HepG2 (cell line): ENCODE measurements around the gene TEKTIP1. TPM values are rescaled to one million over a fixed set of nuclear protein-coding genes. Genes with fewer than 3 reads are reported as not detected.

Experiments
- ARNT ChIP-seq: fragments of 450-650 bp; IDR thresholded peaks from 2 replicates; pipeline ENCODE4 v1.6.1; 2017
- BRD4 ChIP-seq: sonication (generic); formaldehyde crosslinking; IDR thresholded peaks from 2 replicates; pipeline ENCODE4 v1.4.0; 2020; ENCODE audit warnings: missing genetic modification reagents
- CREM ChIP-seq, 2 experiments: sonication (generic) in 1 of 2; formaldehyde crosslinking in 1 of 2; IDR thresholded peaks; 2 replicates each; pipeline versions ENCODE4 v1.4.0 to v1.6.1; 2016 to 2020; ENCODE audit warnings: antibody characterized with exemption in 1 of 2, mild to moderate bottlenecking in 1 of 2, missing genetic modification reagents in 1 of 2
- DNMT3B ChIP-seq: conservative IDR thresholded peaks from 2 replicates; pipeline ENCODE4 v1.6.1; 2016; ENCODE audit warnings: missing biosample characterization, control low read depth
- KDM2A ChIP-seq: sonication (generic); formaldehyde crosslinking; IDR thresholded peaks from 2 replicates; pipeline ENCODE4 v1.4.0; 2020; ENCODE audit warnings: low read depth, missing genetic modification reagents, borderline replicate concordance
- KLF12 ChIP-seq: sonication (generic); formaldehyde crosslinking; IDR thresholded peaks from 2 replicates; pipeline ENCODE4 v1.4.0; 2020; ENCODE audit warnings: missing genetic modification reagents, borderline replicate concordance
- NR1H2 ChIP-seq: sonication (generic); formaldehyde crosslinking; IDR thresholded peaks from 2 replicates; pipeline ENCODE4 v1.8.1; 2022; ENCODE audit warnings: low read depth, missing genetic modification reagents, borderline replicate concordance
- PHF21A ChIP-seq: sonication (generic); formaldehyde crosslinking; IDR thresholded peaks from 2 replicates; pipeline ENCODE4 v1.5.0; 2020; ENCODE audit warnings: mild to moderate bottlenecking, missing genetic modification reagents
- PITX1 ChIP-seq: sonication (generic); formaldehyde crosslinking; IDR thresholded peaks from 2 replicates; pipeline ENCODE4 v1.5.1; 2020; ENCODE audit warnings: mild to moderate bottlenecking, missing genetic modification reagents
- REPIN1 ChIP-seq: sonication (generic); formaldehyde crosslinking; IDR thresholded peaks from 2 replicates; pipeline ENCODE4 v1.8.0; 2022; ENCODE audit warnings: missing genetic modification reagents, low read depth, mild to moderate bottlenecking, borderline replicate concordance
- RFXANK ChIP-seq: IDR thresholded peaks from 2 replicates; pipeline ENCODE4 v1.6.1; 2016
- SIX1 ChIP-seq: sonication (generic); formaldehyde crosslinking; IDR thresholded peaks from 2 replicates; pipeline ENCODE4 v1.4.0; 2020; ENCODE audit warnings: missing genetic modification reagents, borderline replicate concordance
- ZBTB7A ChIP-seq: sonication (generic); formaldehyde crosslinking; IDR thresholded peaks from 2 replicates; pipeline ENCODE4 v1.8.0; 2022; ENCODE audit warnings: mild to moderate bottlenecking, missing genetic modification reagents
- ZFP36L2 ChIP-seq: sonication (generic); formaldehyde crosslinking; IDR thresholded peaks from 2 replicates; pipeline ENCODE4 v1.4.0; 2020; ENCODE audit warnings: missing genetic modification reagents
- ZNF256 ChIP-seq: sonication (generic); formaldehyde crosslinking; conservative IDR thresholded peaks from 2 replicates; pipeline ENCODE4 v1.4.0; 2020; ENCODE audit warnings: missing genetic modification reagents
- ZNF430 ChIP-seq: sonication (generic); formaldehyde crosslinking; IDR thresholded peaks from 2 replicates; pipeline ENCODE4 v1.9.0; 2021; ENCODE audit warnings: mild to moderate bottlenecking, missing genetic modification reagents
- ZNF460 ChIP-seq: sonication (generic); formaldehyde crosslinking; IDR thresholded peaks from 2 replicates; pipeline ENCODE4 v1.5.1; 2020; ENCODE audit warnings: missing genetic modification reagents, mild to moderate bottlenecking, borderline replicate concordance
- ZNF546 ChIP-seq: sonication (generic); formaldehyde crosslinking; conservative IDR thresholded peaks from 2 replicates; pipeline ENCODE4 v1.8.1; 2023; ENCODE audit warnings: mild to moderate bottlenecking, missing genetic modification reagents
- ZNF614 ChIP-seq: IDR thresholded peaks from 2 replicates; pipeline ENCODE4 v1.6.1; 2018; ENCODE audit warnings: missing biosample characterization, missing genetic modification reagents, inconsistent platforms, borderline replicate concordance
- ZNF678 ChIP-seq: sonication (generic); formaldehyde crosslinking; IDR thresholded peaks from 2 replicates; pipeline ENCODE4 v1.4.0; 2020; ENCODE audit warnings: mild to moderate bottlenecking, missing genetic modification reagents
- ZSCAN20 ChIP-seq: sonication (generic); formaldehyde crosslinking; IDR thresholded peaks from 2 replicates; pipeline ENCODE4 v1.4.0; 2020; ENCODE audit warnings: missing genetic modification reagents, mild to moderate bottlenecking, borderline replicate concordance
- ZSCAN5A ChIP-seq: sonication (generic); formaldehyde crosslinking; IDR thresholded peaks from 2 replicates; pipeline ENCODE4 v1.8.0; 2022; ENCODE audit warnings: mild to moderate bottlenecking, missing genetic modification reagents, borderline replicate concordance
- polyA plus RNA-seq, 8 experiments: library from polyadenylated mRNA; depleted of rRNA in 3 of 8; stranded (reverse) in 7 of 8; unstranded in 1 of 8; fragments of >200 nt; fragmentation: Illumina TruSeq in 4 of 8; extraction: Trizol in 4 of 8; gene quantifications; 2 replicates each; pipeline versions ENCODE4 v1.2.1 to v1.2.3, GENCODE V29; 2011 to 2016; ENCODE audit warnings: low read depth in 4 of 8, missing spikeins in 1 of 8, mixed read lengths in 1 of 8; ENCODE audit not compliant: insufficient read depth in 1 of 8
- total RNA-seq, 5 experiments: library from RNA; depleted of rRNA; stranded (reverse); fragments of >200 nt; fragmentation: Illumina TruSeq; extraction: Trizol; gene quantifications; 2 replicates each; pipeline ENCODE4 v1.2.3, GENCODE V29; 2016; ENCODE audit warnings: low read depth in 1 of 5
- TF ChIP-seq, protein P1 (sequence below): sonication (generic); formaldehyde crosslinking; IDR thresholded peaks from 2 replicates; pipeline ENCODE4 v1.5.0; 2020; ENCODE audit warnings: missing genetic modification reagents, mild to moderate bottlenecking, borderline replicate concordance
- TF ChIP-seq, protein P2 (sequence below): sonication (generic); formaldehyde crosslinking; IDR thresholded peaks from 2 replicates; pipeline ENCODE4 v1.8.1; 2023; ENCODE audit warnings: mild to moderate bottlenecking, missing genetic modification reagents
- TF ChIP-seq, protein P3 (sequence below): sonication (generic); formaldehyde crosslinking; IDR thresholded peaks from 2 replicates; pipeline ENCODE4 v1.8.0; 2022; ENCODE audit warnings: mild to moderate bottlenecking, missing genetic modification reagents; ENCODE audit not compliant: insufficient replicate concordance

Gene TEKTIP1
- total and polyA plus RNA-seq, 2 of the 13 experiments (the other 11 are each of a cell fraction or from before 2014, with no cell fraction given): not detected

DNA sequence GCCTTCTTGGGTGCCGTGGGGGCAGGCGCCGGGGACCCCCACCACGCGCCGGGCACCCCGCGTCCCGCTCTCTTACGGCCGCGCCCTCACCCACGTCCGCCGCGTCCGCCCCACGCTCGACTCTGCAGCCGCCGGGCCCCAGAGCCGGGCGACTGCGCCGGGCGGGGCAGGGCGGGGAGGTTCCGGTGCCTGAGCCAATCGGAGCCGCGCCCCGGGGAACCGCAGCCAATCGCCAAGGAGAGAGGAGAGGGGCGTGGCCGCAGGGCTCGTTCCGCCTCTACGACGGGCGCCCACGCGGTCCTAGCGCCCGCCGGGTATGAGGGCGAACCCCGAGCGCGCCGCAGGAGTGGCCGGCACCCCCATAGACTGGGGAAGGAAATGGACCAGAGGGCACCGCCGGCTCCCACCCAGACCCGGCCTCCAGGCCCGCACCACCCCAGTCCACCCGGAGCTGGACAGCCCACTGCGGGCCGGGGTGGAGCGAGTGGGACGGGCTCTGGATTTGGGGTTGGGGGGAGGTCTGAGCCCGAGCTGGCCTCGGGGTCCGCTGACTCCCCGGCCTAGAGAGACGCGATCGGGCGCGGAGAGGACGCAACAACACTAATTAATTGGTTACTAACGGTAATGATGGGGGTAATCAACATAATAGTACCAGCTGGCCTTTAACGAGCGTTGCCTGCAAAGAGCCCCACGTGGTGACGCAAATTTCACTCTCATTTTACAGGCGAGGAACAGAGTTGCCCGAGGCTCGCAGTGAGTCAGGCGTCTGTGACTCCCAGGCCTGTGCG, 18.7 kb downstream of the TEKTIP1 start, which contains the start of gene MFSD12 (continued):
- TF ChIP-seq KDM2A (CRISPR knock-in tag) (peak; percentile 81; the same call in 1 of the 2 replicates), ZNF256 (CRISPR knock-in tag) (0 out of 2 replicates have a peak, but pooled peaks have one; percentile 58), NR1H2 (CRISPR knock-in tag) (no peak), RFXANK (no peak), PITX1 (CRISPR knock-in tag) (peak; percentile 43; the same call in 1 of the 2 replicates), ZFP36L2 (CRISPR knock-in tag) (no peak), CREM (IDR thresholded peaks at IDR 0.05) (no peak), CREM (CRISPR knock-in tag; IDR thresholded peaks at IDR 0.05) (no peak), ARNT (no peak), ZBTB7A (CRISPR knock-in tag) (peak; percentile 24; the same call in 1 of the 2 replicates), PHF21A (CRISPR knock-in tag) (peak; percentile 38; the same call in 1 of the 2 replicates), DNMT3B (CRISPR knock-in tag) (peak; percentile 80; the same call in 1 of the 2 replicates), REPIN1 (CRISPR knock-in tag) (peak; percentile 25; the same call in 1 of the 2 replicates), ZSCAN20 (CRISPR knock-in tag) (peak; percentile 67; the same call in 1 of the 2 replicates), SIX1 (CRISPR knock-in tag) (no peak), ZNF430 (CRISPR knock-in tag) (0 out of 2 replicates have a peak, but pooled peaks have one; percentile 45), ZNF678 (CRISPR knock-in tag) (no peak; the same call in 1 of the 2 replicates), BRD4 (no peak), ZNF546 (CRISPR knock-in tag) (peak; percentile 69; the same call in 1 of the 2 replicates), KLF12 (CRISPR knock-in tag) (peak; percentile 77; the same call in 1 of the 2 replicates), ZNF614 (CRISPR knock-in tag) (no peak), ZNF460 (CRISPR knock-in tag) (no peak), ZSCAN5A (no peak)
- TF ChIP-seq, protein P1, sequence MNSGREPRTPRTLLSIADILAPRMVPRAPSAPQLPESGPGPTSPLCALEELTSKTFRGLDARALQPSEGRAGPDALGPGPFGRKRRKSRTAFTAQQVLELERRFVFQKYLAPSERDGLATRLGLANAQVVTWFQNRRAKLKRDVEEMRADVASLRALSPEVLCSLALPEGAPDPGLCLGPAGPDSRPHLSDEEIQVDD (CRISPR knock-in tag): no peak
- TF ChIP-seq, protein P2, sequence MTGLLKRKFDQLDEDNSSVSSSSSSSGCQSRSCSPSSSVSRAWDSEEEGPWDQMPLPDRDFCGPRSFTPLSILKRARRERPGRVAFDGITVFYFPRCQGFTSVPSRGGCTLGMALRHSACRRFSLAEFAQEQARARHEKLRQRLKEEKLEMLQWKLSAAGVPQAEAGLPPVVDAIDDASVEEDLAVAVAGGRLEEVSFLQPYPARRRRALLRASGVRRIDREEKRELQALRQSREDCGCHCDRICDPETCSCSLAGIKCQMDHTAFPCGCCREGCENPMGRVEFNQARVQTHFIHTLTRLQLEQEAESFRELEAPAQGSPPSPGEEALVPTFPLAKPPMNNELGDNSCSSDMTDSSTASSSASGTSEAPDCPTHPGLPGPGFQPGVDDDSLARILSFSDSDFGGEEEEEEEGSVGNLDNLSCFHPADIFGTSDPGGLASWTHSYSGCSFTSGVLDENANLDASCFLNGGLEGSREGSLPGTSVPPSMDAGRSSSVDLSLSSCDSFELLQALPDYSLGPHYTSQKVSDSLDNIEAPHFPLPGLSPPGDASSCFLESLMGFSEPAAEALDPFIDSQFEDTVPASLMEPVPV (CRISPR knock-in tag): peak; percentile 11; the same call in 1 of the 2 replicates
- TF ChIP-seq, protein P3, sequence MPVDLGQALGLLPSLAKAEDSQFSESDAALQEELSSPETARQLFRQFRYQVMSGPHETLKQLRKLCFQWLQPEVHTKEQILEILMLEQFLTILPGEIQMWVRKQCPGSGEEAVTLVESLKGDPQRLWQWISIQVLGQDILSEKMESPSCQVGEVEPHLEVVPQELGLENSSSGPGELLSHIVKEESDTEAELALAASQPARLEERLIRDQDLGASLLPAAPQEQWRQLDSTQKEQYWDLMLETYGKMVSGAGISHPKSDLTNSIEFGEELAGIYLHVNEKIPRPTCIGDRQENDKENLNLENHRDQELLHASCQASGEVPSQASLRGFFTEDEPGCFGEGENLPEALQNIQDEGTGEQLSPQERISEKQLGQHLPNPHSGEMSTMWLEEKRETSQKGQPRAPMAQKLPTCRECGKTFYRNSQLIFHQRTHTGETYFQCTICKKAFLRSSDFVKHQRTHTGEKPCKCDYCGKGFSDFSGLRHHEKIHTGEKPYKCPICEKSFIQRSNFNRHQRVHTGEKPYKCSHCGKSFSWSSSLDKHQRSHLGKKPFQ: peak; percentile 72
